SHP77 (cell line): ENCODE data around the gene ZNF143.
"Not testable (repeated sequence)": the region's sequence is repeated elsewhere in the genome, so short reads cannot be mapped to it uniquely, and the experiment has no call there.

Source experiments
- DNase-seq, 2 experiments: peaks; one replicate each; lab custom pipeline; 2025; lab: John Stamatoyannopoulos, UW

ZNF143 gene

DNA sequence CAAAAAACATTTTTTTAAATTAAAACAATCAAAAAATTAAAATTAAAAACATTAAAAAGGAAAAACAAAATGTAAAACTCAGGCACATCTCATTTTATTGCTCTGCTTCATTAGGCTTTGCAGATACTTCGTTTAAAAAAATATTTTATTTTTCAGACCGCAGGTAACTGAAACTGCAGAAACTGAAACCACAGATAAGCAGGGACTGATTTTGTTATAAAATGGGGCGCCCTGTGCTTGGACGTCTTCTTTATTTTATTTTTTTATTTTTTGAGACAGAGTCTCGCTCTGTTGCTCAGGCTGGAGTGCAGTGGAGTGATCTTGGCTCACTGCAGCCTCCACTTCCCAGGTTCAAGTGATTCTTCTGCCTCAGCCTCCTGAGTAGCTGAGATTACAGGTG is 88.4 kb downstream of the ZNF143 start:
- not testable (repeated sequence) for DNase-seq

DNA sequence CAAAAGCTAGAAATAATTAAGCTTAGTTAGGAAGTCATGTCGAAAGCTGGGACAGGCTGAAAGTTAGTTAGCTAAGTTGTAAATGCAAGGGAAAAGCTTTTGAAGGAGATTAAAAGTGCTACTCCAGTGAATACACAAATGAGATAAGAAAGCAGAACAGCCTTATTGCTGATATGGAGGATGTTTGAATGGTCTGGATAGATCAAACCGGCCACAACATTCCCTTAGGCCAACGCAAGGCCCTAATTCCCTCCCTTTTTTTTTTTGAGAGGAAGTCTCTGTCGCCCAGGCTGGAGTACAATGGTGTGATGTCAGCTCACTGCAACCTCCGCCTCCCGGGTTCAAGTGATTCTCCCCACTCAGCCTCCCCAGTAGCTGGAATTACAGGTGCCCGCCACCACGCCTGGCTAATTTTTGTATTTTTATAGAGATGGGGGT is 89.4 kb downstream of the ZNF143 start:
- DNase-seq = no peak

DNA sequence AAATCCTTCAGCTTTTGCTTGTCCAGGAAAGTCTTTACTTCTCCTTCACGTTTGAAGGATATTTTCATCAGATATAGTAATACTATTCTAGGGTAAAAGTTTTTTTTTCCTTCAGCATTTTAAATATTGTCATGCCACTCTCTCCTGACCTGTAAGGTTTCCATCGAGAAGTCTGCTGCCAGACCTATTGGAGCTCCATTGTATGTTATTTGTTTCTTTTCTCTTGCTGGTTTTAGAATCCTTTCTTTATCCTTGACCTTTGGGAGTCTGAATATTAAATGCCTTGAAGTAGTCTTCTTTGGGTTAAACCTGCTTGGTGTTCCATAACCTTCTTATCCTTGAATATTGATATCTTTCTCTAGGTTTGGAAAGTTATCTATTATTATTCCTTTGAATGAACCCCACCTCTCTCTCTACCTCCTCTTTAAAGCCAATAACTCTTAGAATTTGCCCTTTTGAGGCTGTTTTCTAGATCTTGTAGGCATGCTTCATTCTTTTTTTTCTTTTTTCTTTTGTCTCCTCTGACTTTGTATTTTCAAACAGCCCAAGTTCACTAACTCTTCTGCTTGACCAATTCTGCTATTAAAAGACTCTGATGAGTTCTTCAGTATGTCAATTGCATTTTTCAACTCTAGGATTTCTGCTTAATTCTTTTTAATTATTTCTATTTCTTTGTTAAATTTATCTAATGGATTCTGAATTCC is 100.6 kb downstream of the ZNF143 start:
- no peak for DNase-seq

DNA sequence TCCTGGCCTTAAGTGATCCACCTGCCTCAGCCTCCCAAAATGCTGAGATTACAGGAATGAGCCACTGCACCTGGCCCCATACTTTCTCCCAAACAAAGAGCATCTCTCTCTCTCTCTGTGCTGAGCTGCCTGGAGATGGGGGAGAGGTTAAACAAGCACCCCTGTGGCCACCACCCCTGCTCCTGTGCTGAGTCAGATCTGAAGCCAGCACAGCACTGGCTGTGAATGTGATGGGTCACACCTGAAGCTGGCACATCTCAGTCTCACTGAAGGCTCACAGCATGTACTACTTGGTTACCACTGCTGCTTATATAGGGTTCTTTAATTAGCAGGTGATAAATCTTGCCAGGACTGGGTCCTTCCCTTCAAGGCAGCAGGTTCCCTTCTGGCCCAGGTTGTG is 101.9 kb downstream of the ZNF143 start:
- no peak for DNase-seq

DNA sequence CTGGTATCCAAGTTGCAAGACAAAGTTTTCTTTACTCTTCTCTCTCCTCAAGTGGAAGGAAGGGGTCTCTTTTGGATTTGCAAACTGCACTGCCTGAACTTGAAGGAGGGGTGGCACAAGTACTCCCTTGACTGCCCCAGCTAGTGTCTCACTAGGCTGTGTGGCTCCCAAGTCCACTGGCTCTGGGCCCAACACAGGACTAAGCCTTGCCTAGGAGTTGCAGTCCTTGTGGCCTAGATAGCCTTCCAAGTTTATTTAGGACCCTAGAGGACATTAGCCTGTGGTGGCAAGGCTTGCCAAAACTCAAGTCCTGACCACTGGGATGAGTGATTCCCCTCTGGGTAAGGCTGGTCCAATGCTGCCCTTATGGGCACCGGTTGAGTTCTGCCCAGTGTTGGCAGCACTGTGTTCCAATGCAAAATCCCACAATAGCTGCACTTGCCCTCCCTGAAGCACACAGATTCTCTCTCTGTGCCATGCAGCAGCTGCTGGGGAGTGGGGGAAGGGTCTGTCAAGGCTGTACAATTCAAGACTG is 102.5 kb downstream of the ZNF143 start:
- no peak for DNase-seq

DNA sequence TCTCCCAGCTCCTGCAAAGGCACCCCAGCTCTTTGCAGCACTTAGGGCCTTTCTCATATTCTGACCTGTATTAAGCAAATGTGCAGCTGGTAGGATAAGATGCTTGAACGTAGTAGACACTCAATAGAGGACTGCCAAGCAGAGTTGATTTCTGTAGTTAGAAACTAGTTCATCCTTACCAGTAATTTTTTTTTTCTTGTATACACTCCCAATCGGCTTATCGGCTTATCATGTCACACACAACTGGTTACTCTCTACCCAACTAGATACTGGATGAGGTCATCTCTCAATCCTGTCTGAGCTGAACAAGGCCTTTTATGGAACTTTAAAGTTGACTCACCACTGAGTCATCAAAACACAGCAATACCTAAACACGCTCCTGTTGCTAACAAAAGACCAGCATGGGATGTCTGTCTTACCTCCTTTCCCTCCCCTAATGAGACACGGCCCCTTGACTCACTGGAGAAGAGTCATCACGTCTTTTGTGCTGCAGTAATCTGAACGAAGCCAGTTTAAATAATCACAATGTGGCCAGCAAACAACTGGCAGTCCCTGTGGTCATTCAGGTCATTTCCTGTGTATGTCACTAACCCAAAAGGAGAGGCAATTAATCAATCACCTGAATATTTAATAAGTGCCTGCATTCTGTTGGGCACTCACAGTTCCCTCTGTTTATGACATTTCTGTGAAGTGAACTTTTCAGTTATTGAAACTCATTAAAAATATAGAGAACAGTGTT is 105.2 kb downstream of the ZNF143 start:
- peak; percentile 59 to 64 for DNase-seq

DNA sequence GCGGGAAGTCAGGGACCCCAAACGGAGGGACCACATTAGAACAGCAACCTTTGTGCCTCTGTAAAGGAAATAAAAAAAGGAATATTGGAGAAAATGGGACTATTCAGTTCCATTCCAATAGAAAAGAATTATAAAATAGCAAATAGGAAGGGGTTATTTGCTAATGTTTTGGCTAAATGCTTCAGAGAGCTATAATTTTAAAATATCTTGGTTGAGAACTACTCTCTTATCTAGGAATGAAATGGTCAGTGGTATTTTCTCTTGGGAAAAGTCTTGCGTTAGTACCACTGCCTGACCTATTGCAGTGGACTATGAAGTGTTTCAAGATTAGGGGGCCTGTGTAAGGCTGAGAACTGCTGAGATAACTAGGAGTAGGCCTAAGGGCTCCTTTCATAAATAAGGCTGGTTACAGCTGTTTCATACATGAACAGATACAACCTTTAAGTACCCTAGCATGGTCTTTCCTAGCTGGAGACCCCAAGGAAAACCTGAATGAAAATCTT is 105.8 kb downstream of the ZNF143 start:
- no peak for DNase-seq

DNA sequence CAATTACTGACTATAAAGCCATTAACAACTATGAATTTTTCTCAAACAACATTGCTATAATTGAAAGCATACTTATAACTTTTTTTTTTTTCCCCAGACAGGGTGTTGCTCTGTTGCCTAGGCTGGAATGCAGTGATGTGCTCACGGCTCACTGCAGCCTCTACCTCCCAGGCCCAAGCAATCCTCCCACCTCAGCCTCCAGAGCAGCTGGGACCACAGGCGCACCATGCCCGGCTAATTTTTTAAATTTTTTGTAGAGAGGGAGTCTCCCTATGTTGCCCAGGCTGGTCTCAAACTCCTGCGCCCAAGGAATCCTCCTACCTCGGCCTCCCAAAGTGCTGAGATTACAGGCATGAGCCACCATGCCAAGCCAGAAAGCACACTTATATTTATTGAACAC is 106.6 kb downstream of the ZNF143 start:
- DNase-seq = no peak

DNA sequence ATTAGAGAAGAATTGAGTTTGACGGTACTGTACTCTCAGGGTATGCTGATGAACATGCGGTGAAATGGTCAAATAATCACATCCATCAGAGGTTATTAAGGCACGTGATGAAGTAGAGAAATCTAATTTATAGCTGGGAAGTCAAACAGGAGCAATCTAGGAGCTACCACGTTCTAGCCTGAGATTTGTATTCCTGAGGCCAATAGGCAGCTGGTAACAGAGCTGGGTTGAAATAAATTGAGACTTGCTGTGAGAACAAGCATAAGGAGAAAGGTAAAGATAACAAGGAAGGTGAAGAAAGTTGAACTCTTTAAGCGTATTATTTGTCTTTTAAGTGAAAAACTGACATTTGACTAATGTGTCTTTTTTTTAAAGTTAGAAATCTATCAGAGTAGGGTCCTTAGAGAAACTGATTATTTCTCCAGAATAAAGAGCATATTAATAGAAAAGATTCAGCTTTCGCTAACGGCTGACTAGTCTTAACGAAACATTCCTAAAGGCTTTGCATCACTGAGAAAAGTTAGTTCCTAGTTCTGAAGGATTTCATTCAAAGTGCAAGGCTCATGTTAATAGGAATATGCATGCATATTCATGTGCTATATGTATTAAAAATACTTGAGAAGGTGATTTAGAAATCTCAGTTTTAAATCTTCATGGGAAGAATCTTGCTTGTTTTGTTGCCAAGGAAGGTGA is 107.5 kb downstream of the ZNF143 start:
- DNase-seq = no peak

DNA sequence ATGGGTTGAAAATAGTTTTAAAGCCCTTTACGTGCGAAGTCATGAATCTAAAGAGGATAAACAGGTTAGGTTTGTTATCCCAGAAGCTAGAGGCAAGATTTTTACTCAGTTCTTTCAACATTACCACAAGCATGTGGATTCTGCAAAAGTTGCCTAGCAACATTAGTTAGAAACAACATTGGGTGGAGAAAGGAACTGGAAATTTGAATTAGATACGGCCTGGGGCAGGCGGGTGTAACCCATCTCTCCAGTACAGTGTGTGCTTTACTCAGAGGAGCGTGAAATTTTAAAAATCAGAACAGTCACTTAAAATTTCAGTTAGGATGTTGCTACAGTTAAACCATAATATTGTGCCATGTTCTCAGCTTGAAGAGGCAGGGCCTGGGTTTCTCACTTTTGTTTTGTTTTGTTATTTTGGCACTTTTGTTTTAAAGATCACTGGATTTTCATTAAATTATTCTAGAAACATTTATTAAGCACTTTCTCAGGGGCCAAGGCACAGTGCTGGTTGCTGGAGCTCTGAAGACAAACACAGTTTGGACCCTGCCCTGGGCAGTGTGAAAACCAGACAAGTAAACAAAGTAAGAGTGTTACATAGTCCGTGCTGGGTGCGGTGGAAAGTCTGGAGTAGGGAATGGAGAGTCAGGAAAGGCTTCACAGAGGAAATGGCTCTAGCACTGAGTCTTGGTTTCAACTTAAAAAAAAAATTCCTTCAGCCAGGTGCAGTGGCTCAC is 108.2 kb downstream of the ZNF143 start:
- DNase-seq = peak in 1 of 2 experiments; percentile 5

DNA sequence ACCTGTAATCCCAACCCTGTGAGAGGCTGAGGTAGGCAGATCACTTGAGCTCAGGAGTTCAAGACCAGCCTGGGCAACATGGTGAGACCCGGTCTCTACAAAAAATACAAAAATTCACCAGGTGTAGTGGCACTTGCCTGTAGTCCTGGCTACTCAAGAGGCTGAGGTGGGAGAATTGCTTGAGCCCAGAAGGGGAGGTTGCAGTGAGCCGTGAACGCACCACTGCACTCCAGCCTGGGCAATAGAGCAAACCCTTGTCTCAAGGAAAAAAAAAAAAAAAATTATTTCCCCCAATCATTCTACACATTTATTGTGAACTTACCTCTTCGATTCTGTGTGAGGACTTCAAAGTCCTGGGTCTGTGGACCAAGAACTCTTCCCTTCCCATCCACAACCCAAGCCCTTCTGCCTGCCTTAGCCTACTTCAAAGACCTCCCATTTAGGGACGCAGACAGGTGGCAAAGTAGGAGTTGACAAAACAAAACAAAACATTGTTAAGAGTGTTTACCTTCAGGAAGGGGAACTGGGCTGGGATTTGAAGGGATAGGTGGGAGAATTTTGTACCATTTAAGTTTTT is 108.9 kb downstream of the ZNF143 start:
- DNase-seq = no peak

DNA sequence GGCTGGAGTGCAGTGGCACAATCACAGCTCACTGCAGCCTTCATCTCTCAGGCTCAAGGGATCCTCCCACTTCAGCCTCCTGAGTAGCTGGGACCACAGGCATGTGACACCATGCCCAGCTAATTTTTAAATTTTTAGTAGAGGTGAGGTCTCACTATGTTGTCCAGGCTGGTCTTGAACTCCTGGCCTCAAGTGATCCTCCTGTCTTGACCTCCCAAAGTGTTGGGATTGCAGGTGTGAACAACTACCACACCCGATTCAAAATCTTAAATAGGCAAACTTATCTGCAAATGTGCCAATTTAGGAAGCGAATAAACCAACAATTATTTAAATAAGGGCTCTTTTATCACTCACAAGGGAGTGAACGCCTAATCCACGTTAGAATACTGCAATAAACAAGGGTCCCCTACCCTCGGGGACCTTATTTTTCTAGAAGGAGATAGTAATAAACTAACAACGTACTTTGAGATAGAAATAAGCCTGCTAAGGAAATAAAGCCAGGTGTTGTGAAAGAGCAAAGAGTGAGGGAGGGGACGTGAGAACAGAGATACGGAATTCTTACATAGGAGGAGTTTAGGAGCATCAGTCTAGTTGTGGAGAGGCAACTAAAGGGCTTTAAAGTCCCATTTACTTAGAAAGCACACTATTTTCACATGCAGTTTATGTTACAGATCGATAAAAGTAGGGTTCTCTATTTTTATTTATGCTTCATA is 109.7 kb downstream of the ZNF143 start:
- DNase-seq = no peak

DNA sequence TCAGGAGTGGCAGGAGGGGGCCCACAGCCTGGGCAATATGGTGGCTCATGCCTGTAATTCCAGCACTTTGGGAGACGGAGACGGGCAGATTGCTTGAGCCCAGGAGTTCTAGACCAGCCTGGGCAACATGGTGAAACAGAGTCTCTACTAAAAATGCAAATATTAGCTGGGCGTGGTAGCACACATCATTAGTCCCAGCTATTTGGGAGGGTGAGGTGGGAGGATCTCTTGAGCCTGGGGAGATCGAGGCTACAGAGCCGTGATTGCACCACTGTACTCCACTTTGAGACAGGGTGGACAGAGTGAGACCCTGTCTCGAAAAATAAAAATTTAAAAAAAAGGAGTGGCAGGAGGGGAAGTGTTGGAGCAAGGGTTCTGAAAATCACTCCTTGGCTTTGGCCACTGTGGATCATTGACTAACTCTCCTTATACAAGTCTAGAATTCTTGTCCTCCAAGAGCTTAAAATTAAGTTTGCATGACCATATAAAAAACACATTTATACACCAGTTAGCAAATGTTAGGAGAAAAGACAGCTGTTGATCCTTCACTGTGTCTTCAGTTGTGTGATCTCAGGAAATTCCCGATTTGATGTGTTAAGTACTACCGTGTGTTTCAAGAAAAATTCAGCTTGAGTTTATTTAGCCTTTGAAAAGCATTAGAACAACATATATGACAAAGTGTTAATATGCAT is 110.4 kb downstream of the ZNF143 start:
- no peak for DNase-seq

DNA sequence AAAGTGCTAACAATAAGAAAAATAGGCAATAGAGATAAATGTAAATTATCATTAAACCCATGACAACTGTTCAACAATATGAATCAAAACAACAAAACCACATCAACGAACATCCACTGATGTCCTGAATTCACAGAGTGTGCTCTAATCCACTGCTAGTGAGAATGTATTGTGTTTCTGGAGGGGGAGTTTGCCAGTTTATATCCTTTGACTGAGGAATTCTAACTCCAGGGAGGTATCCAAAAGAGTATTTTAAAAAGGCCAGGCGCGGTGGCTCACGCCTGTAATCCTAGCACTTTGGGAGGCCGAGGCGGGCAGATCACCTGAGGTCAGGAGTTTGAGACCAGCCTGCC is 110.9 kb downstream of the ZNF143 start:
- DNase-seq = no peak

DNA sequence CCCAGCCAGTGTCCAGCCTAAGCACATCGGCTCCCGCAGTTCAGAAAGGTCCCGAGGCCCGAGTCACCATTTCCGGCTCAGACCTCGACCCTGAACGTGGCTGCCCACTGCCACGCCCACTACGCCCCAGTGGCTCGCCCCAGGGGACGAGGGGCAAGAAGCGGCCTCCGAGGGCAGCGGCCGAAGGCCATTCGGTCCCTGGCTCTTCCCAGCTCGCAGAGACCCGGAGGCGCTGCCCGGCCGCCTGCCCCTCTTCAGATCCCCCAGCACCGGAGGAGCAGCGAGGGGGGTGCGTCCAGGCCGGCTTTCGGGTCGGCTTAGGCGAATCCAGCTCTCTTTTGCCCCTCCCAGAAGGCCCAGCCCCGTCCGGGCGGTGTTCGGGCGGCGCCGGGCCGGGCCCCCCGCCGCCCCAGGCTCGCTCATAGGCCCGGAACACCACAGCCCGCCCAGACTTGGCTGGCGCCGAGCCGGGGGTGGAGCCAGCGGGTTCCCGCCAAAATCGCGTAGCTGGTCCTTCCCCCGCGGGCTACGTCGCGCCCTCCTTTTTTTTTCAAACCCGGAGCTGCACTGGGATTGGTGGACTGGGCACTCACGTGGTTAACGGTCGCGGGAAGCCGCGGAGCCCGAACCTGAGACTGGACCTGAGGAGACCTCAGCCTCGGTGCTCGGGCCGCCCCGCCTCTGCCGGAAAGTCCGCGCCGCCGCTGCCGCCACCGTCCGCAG is 112.4 kb downstream of the ZNF143 start, which contains the start of gene WEE1:
WEE1 (plus strand) TSS at position 619 of the 723 bp plus-strand sequence. CDS start 264 bp downstream, outside the sequence.
- peak; percentile 78 to 83 for DNase-seq

DNA sequence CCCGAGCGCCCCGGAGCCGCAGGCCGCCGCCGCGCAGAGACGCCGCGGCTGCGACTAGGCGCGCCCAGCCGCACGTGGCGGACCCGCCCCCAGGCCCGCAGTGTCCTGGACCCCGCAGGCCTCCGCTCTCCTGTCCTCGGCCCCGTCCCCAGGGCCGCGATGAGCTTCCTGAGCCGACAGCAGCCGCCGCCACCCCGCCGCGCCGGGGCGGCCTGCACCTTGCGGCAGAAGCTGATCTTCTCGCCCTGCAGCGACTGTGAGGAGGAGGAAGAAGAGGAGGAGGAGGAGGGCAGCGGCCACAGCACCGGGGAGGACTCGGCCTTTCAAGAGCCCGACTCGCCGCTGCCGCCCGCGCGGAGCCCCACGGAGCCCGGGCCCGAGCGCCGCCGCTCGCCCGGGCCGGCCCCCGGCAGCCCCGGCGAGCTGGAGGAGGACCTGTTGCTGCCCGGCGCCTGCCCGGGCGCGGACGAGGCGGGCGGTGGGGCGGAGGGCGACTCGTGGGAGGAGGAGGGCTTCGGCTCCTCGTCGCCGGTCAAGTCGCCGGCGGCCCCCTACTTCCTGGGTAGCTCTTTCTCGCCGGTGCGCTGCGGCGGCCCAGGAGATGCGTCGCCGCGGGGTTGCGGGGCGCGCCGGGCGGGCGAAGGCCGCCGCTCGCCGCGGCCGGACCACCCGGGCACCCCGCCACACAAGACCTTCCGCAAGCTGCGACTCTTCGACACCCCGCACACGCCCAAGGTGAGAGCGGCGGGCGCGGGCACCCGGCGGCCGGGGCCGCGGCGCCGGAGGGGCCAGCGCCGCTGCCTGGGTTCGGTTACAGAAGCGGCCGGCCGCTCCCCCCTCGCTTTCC is 113.2 kb downstream of the ZNF143 start:
- DNase-seq = no peak

DNA sequence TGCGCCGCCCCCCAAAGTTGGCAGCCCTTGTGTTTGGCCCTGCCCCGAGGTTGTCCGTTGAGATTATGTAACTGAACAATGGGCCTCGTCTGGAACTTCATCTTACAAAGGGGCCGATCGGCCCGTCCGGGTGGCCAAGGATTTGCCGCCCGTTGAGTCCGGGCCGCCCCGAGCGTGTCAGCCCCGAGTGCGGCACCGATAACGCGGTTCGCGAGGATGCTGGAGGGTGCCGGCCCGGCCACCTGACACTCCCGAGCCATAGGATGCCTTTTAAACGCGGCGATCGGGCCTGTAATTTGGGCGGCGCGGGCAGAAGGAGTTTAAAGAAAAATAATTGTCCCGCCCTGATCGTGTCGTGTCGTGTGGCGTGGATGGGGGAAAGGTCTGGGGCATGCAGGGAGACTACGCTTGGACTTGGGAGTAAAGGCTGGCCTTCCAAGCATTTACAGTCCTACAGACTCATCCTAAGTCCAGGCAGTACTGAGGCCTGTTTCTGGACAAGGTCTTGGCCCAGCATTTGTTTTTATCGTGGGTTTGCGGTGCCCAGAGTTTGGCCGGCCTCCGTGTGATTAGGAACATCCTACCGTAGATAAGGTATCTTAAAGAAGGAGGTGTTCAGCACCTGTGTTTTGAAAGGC is 113.9 kb downstream of the ZNF143 start:
- DNase-seq = no peak
